ENCODE data around the gene MAMSTR.

GRCh38 chr19:48757089-48757675 lies 37.7 kb upstream of the MAMSTR start:
- TF ChIP-seq EZH2 (IDR thresholded peaks at IDR 0.05; ENCODE audit: borderline replicate concordance, low read length) (no peak), CTCF (IDR thresholded peaks at IDR 0.05; ENCODE audit: low read length) (no peak)
